IMR-90 (cell line): ENCODE results near the gene ELOB. TPM values are rescaled to one million over a fixed set of nuclear protein-coding genes. Genes with fewer than 3 reads are reported as not detected.

ENCODE experiments used
- ATAC-seq: fragments of 200-7000 bp; cut with Tn5 transposase; 2 replicates; pipeline ENCODE4 v1.9.1; 2020; ENCODE audit warnings: low read depth, mild to moderate bottlenecking, moderate library complexity
- BruUV-seq: library from RNA; stranded (reverse); fragments of 400-500 nt; replicated peaks from 2 replicates; lab custom pipeline; 2021; lab: Mats Ljungman, UMichigan
- CTCF ChIA-PET: fragments of 300-600 bp; formaldehyde crosslinking; extraction: SDS; loops from one replicate; lab custom pipeline; 2021; ENCODE audit warnings: antibody characterized with exemption; lab: Yijun Ruan, JAX
- POLR2A ChIA-PET: fragments of 300-600 bp; sonication (Branson Sonifier 250); formaldehyde crosslinking; loops from one replicate; lab custom pipeline; 2022; ENCODE audit warnings: antibody characterized with exemption; ENCODE audit not compliant: unreplicated experiment; lab: Charles Lee
- DNase-seq: peaks from one replicate; pipeline ENCODE4 v3.0.0; 2013
- H2AFZ ChIP-seq: replicated peaks from 2 replicates; pipeline ENCODE3; 2013; ENCODE audit warnings: low read length, mild to moderate bottlenecking; ENCODE audit not compliant: poor library complexity
- H2AK5ac ChIP-seq: 2 replicates; pipeline ENCODE4 v1.6.1; 2013; ENCODE audit warnings: low read depth, low read length, inconsistent platforms
- H2AK9ac ChIP-seq: replicated peaks from 2 replicates; pipeline ENCODE3; 2013; ENCODE audit warnings: mild to moderate bottlenecking, low read depth, low read length, moderate library complexity; ENCODE audit not compliant: poor library complexity
- H2BK120ac ChIP-seq: 2 replicates; pipeline ENCODE4 v1.6.1; 2013; ENCODE audit warnings: low read depth, low read length, inconsistent platforms
- H2BK15ac ChIP-seq: 3 replicates; pipeline ENCODE4 v1.6.1; 2013; ENCODE audit warnings: low read depth, low read length, inconsistent platforms
- H2BK20ac ChIP-seq: 2 replicates; pipeline ENCODE4 v1.6.1; 2013; ENCODE audit warnings: low read depth, mild to moderate bottlenecking, inconsistent platforms, low read length, moderate library complexity
- H2BK5ac ChIP-seq: 2 replicates; pipeline ENCODE4 v1.6.1; 2013; ENCODE audit warnings: mild to moderate bottlenecking, low read depth, low read length, inconsistent platforms; ENCODE audit not compliant: poor library complexity, severe bottlenecking
- H3K14ac ChIP-seq: replicated peaks from 2 replicates; pipeline ENCODE4 v1.6.1; 2013; ENCODE audit warnings: low read depth, low read length, inconsistent platforms
- H3K18ac ChIP-seq: 2 replicates; pipeline ENCODE4 v1.6.1; 2013; ENCODE audit warnings: low read depth, low read length, control low read depth
- H3K23ac ChIP-seq: 2 replicates; pipeline ENCODE4 v1.6.1; 2013; ENCODE audit warnings: low read depth, low read length, inconsistent platforms
- H3K27ac ChIP-seq: 2 replicates; pipeline ENCODE4 v1.5.1; 2013; ENCODE audit warnings: mild to moderate bottlenecking, control low read depth, low read length; ENCODE audit not compliant: insufficient read depth
- H3K27me3 ChIP-seq: 2 replicates; pipeline ENCODE4 v1.6.1; 2013; ENCODE audit warnings: low read length; ENCODE audit not compliant: control insufficient read depth, insufficient read depth
- H3K36me3 ChIP-seq: 2 replicates; pipeline ENCODE4 v1.6.1; 2013; ENCODE audit warnings: low read length, mixed read lengths; ENCODE audit not compliant: control insufficient read depth, insufficient read depth
- H3K4ac ChIP-seq: 2 replicates; pipeline ENCODE4 v1.6.1; 2013; ENCODE audit warnings: low read depth, low read length, inconsistent platforms
- H3K4me1 ChIP-seq: 2 replicates; pipeline ENCODE4 v1.6.1; 2013; ENCODE audit warnings: low read length, mixed read lengths; ENCODE audit not compliant: control insufficient read depth, insufficient read depth
- H3K4me2 ChIP-seq: 2 replicates; pipeline ENCODE4 v1.6.1; 2013; ENCODE audit warnings: low read depth, mild to moderate bottlenecking, control low read depth, low read length, moderate library complexity
- H3K4me3 ChIP-seq: 2 replicates; pipeline ENCODE4 v1.5.1; 2013; ENCODE audit warnings: low read depth, mild to moderate bottlenecking, control low read depth, low read length, moderate library complexity; ENCODE audit not compliant: insufficient read depth
- H3K56ac ChIP-seq: 2 replicates; pipeline ENCODE4 v1.6.1; 2013; ENCODE audit warnings: low read length, inconsistent platforms; ENCODE audit not compliant: insufficient read depth; ENCODE audit errors: extremely low read depth
- H3K79me1 ChIP-seq, 2 experiments: 2 replicates each; pipeline ENCODE4 v1.6.1; 2013; ENCODE audit warnings: low read length in 2 of 2, inconsistent platforms in 1 of 2, low read depth in 1 of 2
- H3K9ac ChIP-seq: 2 replicates; pipeline ENCODE4 v1.6.1; 2013; ENCODE audit warnings: low read depth, low read length, control low read depth
- H3K9me1 ChIP-seq: 2 replicates; pipeline ENCODE4 v1.6.1; 2013; ENCODE audit warnings: low read length, inconsistent platforms; ENCODE audit not compliant: insufficient read depth
- H3K9me3 ChIP-seq: 2 replicates; pipeline ENCODE4 v1.6.1; 2013; ENCODE audit warnings: low read length; ENCODE audit not compliant: control insufficient read depth, insufficient read depth
- H4K20me1 ChIP-seq: 2 replicates; pipeline ENCODE4 v1.6.1; 2013; ENCODE audit warnings: low read length, inconsistent platforms; ENCODE audit not compliant: insufficient read depth
- H4K5ac ChIP-seq: 2 replicates; pipeline ENCODE4 v1.6.1; 2013; ENCODE audit warnings: mild to moderate bottlenecking, low read depth, low read length, control low read depth
- H4K8ac ChIP-seq, 2 experiments: 2 replicates each; pipeline ENCODE4 v1.6.1; 2013; ENCODE audit warnings: low read depth in 2 of 2, low read length in 2 of 2, control low read depth in 1 of 2, inconsistent platforms in 1 of 2
- H4K91ac ChIP-seq: 2 replicates; pipeline ENCODE4 v1.6.1; 2013; ENCODE audit warnings: low read depth, low read length, inconsistent platforms; ENCODE audit not compliant: insufficient read depth
- BHLHE40 ChIP-seq: fragments of 150-350 bp; IDR thresholded peaks from 2 replicates; pipeline ENCODE4 v1.6.1; 2016; ENCODE audit warnings: mild to moderate bottlenecking, low read depth, low read length
- CHD1 ChIP-seq: IDR thresholded peaks from 2 replicates; pipeline ENCODE4 v1.6.1; 2012; ENCODE audit warnings: low read depth, low read length, improper control_type of control experiment
- FOS ChIP-seq: fragments of 150-350 bp; IDR thresholded peaks from 2 replicates; pipeline ENCODE4 v1.6.1; 2016; ENCODE audit warnings: low read depth, low read length
- MAFK ChIP-seq: IDR thresholded peaks from 2 replicates; pipeline ENCODE4 v1.6.1; 2012; ENCODE audit warnings: low read depth, low read length, improper control_type of control experiment
- MAZ ChIP-seq: IDR thresholded peaks from 2 replicates; pipeline ENCODE4 v1.6.1; 2012; ENCODE audit warnings: low read depth, mild to moderate bottlenecking, low read length, improper control_type of control experiment, moderate library complexity, borderline replicate concordance
- MXI1 ChIP-seq: IDR thresholded peaks from 2 replicates; pipeline ENCODE4 v1.6.1; 2012; ENCODE audit warnings: low read depth, mild to moderate bottlenecking, low read length, moderate library complexity, borderline replicate concordance
- NFE2L2 ChIP-seq: fragments of 150-350 bp; IDR thresholded peaks from 2 replicates; pipeline ENCODE4 v1.6.1; 2016; ENCODE audit warnings: low read depth, mild to moderate bottlenecking, low read length
- POLR2A ChIP-seq: IDR thresholded peaks from 2 replicates; pipeline ENCODE4 v1.6.1; 2012; ENCODE audit warnings: mild to moderate bottlenecking, low read depth, low read length
- RAD21 ChIP-seq: IDR thresholded peaks from 2 replicates; pipeline ENCODE4 v1.6.1; 2012; ENCODE audit warnings: low read length, improper control_type of control experiment
- RCOR1 ChIP-seq: IDR thresholded peaks from 2 replicates; pipeline ENCODE4 v1.6.1; 2012; ENCODE audit warnings: mild to moderate bottlenecking, low read length, improper control_type of control experiment; ENCODE audit not compliant: insufficient replicate concordance
- RFX5 ChIP-seq: IDR thresholded peaks from 2 replicates; pipeline ENCODE4 v1.8.0; 2012; ENCODE audit warnings: low read depth, mild to moderate bottlenecking, low read length, moderate library complexity
- SMC3 ChIP-seq: fragments of 150-350 bp; IDR thresholded peaks from 2 replicates; pipeline ENCODE4 v1.6.1; 2016; ENCODE audit warnings: low read depth, mild to moderate bottlenecking, antibody characterized with exemption, low read length, moderate library complexity
- WGBS, 2 experiments: methylation state at CpG; one replicate each; pipeline versions ENCODE4 v1.1.5 to v1.1.7; 2013; ENCODE audit warnings: missing lambda C conversion rate in 2 of 2; ENCODE audit not compliant: insufficient read length in 1 of 2; ENCODE audit errors: extremely low coverage in 2 of 2; 5-methylcytosine and 5-hydroxymethylcytosine counted together
- dilution Hi-C: fragments of 300-500 bp; cut with HindIII; formaldehyde crosslinking; loops from one replicate; pipeline ENCODE4 v1.14.3; 2018; ENCODE audit warnings: low sequenced_read_pairs; ENCODE audit not compliant: unreplicated experiment
- in situ Hi-C: fragments of 300-500 bp; cut with MboI; formaldehyde crosslinking; loops from 3 replicates; pipeline ENCODE4 v1.14.3; 2019; ENCODE audit warnings: low sequenced_read_pairs, inconsistent platforms, mixed read lengths
- intact Hi-C: fragments of 100-400 bp; cut with micrococcal nuclease; formaldehyde crosslinking; loops from 2 replicates; pipeline ENCODE4 v1.10.0; 2022
- polyA plus RNA-seq, 3 experiments: library from polyadenylated mRNA; depleted of rRNA; stranded (reverse); fragments of >200 nt; gene quantifications; 2 replicates each; pipeline ENCODE4 v1.2.3, GENCODE V29; 2012; ENCODE audit warnings: low replicate concordance in 1 of 3
- total RNA-seq: library from RNA; depleted of rRNA; stranded (reverse); fragments of >200 nt; gene quantifications from 2 replicates; pipeline ENCODE4 v1.2.3, GENCODE V29; 2012
- TF ChIP-seq, protein P1 (sequence below): fragments of 150-350 bp; IDR thresholded peaks from 2 replicates; pipeline ENCODE4 v1.6.1; 2016; ENCODE audit warnings: low read depth, mild to moderate bottlenecking, low read length, moderate library complexity, borderline replicate concordance
- TF ChIP-seq, protein P2 (sequence below): conservative IDR thresholded peaks from 2 replicates; pipeline ENCODE4 v1.5.1; 2012; ENCODE audit warnings: mild to moderate bottlenecking, low read depth, low read length, improper control_type of control experiment
- TF ChIP-seq, protein P3 (sequence below): fragments of 150-350 bp; IDR thresholded peaks from 2 replicates; pipeline ENCODE4 v1.6.1; 2017; ENCODE audit warnings: mild to moderate bottlenecking, antibody characterized with exemption, low read length, low read depth

ELOB gene
- total and polyA plus RNA-seq, 2 of the 4 experiments (the other 2 are of a cell fraction) = 442 to 5,859 TPM

DNA sequence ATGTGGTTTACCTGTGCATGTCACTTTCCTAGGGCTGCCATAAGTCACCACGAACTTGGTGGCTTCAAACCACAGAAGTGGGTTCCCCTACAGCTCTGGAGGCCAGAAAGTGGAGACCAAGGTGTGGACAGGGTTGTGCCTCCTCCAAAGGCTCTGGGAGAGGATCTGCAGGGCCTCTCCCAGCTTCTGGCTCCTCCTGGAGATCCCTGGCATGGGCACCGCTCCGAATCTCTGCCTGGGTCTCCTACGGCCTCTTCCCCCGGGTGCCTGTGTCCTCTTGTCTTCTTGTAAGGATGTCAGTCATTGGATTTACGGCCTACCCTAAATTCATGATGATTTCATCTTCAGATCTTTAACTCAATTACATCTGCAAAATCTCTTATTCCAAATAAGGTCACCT is 27.1 kb downstream of the ELOB start:
- POLR2A ChIA-PET = no interaction called here
- TF ChIP-seq, protein P1, sequence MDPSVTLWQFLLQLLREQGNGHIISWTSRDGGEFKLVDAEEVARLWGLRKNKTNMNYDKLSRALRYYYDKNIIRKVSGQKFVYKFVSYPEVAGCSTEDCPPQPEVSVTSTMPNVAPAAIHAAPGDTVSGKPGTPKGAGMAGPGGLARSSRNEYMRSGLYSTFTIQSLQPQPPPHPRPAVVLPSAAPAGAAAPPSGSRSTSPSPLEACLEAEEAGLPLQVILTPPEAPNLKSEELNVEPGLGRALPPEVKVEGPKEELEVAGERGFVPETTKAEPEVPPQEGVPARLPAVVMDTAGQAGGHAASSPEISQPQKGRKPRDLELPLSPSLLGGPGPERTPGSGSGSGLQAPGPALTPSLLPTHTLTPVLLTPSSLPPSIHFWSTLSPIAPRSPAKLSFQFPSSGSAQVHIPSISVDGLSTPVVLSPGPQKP = no peak
- TF ChIP-seq, protein P2, sequence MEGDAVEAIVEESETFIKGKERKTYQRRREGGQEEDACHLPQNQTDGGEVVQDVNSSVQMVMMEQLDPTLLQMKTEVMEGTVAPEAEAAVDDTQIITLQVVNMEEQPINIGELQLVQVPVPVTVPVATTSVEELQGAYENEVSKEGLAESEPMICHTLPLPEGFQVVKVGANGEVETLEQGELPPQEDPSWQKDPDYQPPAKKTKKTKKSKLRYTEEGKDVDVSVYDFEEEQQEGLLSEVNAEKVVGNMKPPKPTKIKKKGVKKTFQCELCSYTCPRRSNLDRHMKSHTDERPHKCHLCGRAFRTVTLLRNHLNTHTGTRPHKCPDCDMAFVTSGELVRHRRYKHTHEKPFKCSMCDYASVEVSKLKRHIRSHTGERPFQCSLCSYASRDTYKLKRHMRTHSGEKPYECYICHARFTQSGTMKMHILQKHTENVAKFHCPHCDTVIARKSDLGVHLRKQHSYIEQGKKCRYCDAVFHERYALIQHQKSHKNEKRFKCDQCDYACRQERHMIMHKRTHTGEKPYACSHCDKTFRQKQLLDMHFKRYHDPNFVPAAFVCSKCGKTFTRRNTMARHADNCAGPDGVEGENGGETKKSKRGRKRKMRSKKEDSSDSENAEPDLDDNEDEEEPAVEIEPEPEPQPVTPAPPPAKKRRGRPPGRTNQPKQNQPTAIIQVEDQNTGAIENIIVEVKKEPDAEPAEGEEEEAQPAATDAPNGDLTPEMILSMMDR = no peak
- TF ChIP-seq CHD1 (no peak), BHLHE40 (no peak), FOS (no peak), MAZ (no peak), RCOR1 (no peak), SMC3 (no peak), MAFK (no peak), NFE2L2 (no peak), POLR2A (no peak), RFX5 (no peak), RAD21 (no peak), MXI1 (no peak)
- TF ChIP-seq, protein P3, sequence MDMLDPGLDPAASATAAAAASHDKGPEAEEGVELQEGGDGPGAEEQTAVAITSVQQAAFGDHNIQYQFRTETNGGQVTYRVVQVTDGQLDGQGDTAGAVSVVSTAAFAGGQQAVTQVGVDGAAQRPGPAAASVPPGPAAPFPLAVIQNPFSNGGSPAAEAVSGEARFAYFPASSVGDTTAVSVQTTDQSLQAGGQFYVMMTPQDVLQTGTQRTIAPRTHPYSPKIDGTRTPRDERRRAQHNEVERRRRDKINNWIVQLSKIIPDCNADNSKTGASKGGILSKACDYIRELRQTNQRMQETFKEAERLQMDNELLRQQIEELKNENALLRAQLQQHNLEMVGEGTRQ = no peak
- H3K36me3 ChIP-seq = peaks cover 2% of the 10 kb centered on the region
- no peak overlapping the region for H2BK5ac ChIP-seq
- H4K8ac ChIP-seq = no peak overlapping the region
- peaks cover 11 to 25% of the 10 kb centered on the region in 2 experiments for H3K79me1 ChIP-seq
- CTCF ChIA-PET = no interaction called here
- H3K18ac ChIP-seq = no peak overlapping the region
- H4K91ac ChIP-seq = no peak overlapping the region
- no peak overlapping the region for H2BK20ac ChIP-seq
- intact Hi-C loops = no loop called here
- no peak for DNase-seq
- no CpG with 5 or more reads among the region's 6 CpGs for WGBS, 2 experiments
- no peak overlapping the region for H2AFZ ChIP-seq
- H4K20me1 ChIP-seq = peaks cover 21% of the 10 kb centered on the region
- H3K9ac ChIP-seq = no peak overlapping the region
- peaks cover 2% of the 10 kb centered on the region; the same call in 1 of the 2 replicates for H3K9me3 ChIP-seq
- H4K5ac ChIP-seq = no peak overlapping the region
- H3K4me2 ChIP-seq = no peak overlapping the region
- ATAC-seq = no peak
- dilution Hi-C loops = no loop called here
- H2BK15ac ChIP-seq = no peak overlapping the region
- H3K14ac ChIP-seq = no peak overlapping the region
- no peak overlapping the region for H3K27ac ChIP-seq
- no peak overlapping the region for H2AK5ac ChIP-seq
- in situ Hi-C loops = no loop called here
- H3K4me1 ChIP-seq = peaks cover 7% of the 10 kb centered on the region
- no peak overlapping the region for H3K4ac ChIP-seq
- no peaks in the 10 kb centered on the region for H3K27me3 ChIP-seq
- H3K56ac ChIP-seq = no peak overlapping the region
- H3K9me1 ChIP-seq = no peaks in the 10 kb centered on the region; the same call in 1 of the 2 replicates
- H3K4me3 ChIP-seq = no peak overlapping the region
- H2AK9ac ChIP-seq = no peak overlapping the region
- H2BK120ac ChIP-seq = no peak overlapping the region
- no peak overlapping the region for H3K23ac ChIP-seq
- no TSS peak for BruUV-seq
